ENCODE results near the gene ADNP2.

The ADNP2 gene

GRCh38 chr18:80106482-80107051 is 2.5 kb upstream of the ADNP2 start:
- no peak for DNase-seq (ENCODE audit: low read depth, low spot score)

GRCh38 chr18:80107426-80107825 is 1.6 kb upstream of the ADNP2 start:
- DNase-seq (ENCODE audit: low read depth, low spot score): no peak

DNA sequence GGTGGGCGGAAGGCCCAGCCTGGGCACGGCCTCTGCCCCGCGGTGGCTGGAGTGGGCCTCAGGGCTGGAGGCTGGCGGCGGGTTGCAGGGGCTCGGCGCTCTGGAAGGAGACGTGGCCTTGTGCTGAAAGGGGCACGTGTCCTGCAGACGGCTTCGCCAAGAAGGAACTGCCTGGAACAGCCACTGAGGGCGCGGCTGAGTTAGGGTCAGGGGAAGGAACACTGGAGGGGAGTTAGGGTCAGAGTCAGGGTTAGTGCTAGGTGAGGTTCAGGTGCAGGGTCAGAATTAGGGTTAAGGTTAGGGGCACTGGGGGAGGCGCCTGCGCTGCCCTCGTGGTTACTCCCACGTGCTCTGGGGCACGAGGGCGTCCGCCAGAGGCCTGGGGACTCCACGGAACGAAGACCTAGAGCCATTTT is 933 bp upstream of the ADNP2 start:
- DNase-seq (ENCODE audit: low read depth, low spot score): no peak

GRCh38 chr18:80109676-80110078 is 615 bp downstream of the ADNP2 start:
- no peak for DNase-seq (ENCODE audit: low read depth, low spot score)

DNA sequence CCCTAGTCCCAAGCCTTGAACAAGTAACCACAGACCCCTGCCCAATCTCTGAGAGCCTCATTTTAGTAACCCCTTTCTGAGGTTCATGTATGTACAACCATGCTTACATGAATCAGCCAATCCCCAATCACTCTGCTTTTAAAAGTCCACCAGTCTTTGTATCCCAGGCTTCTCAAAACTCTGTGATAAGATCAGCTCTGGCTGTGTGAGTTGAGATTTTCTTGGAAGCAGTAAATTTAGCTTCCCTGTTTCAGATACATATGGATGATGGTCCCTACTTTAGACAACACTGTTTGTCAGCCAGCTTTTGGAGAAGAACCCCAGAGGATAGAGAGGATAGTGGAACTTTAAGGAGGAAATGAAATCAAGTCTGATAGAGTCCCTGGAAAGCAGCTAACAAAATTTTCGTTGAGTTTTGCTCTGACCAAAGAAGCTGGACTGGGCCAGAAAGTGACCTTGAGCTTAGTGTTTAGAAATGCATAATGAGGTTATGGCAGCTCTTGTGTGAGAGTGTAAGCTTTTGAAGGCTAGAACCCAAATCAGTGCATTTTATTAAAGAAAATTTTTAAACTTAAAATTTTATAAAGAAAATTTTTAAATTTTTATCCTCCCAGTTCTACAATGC is 3.7 kb downstream of the ADNP2 start:
- no peak for DNase-seq (ENCODE audit: low read depth, low spot score)

- DNase-seq (ENCODE audit: low read depth, low spot score): no peak
Observed at GRCh38 chr18:80115035-80115434, 6.0 kb downstream of the ADNP2 start.

GRCh38 chr18:80119111-80119510 is 10.0 kb downstream of the ADNP2 start:
- DNase-seq (ENCODE audit: low read depth, low spot score): no peak

DNA sequence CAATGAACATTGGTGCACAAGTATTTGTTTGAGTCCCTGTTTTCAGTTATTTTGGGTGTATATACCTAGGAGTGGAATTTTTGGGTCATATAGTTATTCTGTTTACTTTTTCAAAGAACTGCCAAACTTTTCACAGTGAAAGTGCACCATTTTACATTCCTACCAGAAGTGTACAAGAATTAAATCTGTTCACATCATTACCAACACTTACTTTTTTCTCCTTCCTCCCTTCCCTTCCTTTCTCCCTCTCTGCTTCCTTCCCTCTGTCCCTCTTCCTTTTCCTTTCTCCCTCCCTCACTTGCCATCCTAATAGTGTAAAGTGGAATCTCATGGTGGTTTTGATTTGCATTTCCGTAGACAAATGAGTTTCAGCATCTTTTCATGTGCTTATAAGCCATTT is 11.9 kb downstream of the ADNP2 start:
- no peak for DNase-seq (ENCODE audit: low read depth, low spot score)

DNA sequence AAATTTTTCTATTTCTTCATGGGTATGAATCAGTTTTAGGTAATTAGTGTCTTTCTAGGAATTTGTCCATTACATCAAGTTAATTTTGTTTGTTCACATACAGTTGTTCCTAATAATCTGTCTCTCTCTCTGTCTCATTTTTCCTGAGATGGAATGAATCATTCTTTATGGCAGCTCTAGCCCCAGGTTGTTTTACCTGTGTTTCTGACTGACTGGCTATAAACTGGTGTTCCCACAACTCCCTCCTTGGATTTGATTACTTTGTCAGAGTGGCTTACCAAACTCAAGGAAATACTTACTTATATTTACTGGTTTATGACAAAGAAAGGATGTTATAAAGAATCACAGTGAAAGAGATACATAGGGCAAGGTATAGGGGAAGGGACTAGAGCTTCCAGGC is 15.1 kb downstream of the ADNP2 start:
- DNase-seq (ENCODE audit: low read depth, low spot score): no peak

- no peak for DNase-seq (ENCODE audit: low read depth, low spot score)
Observed at GRCh38 chr18:80126797-80127196, 17.7 kb downstream of the ADNP2 start.

DNA sequence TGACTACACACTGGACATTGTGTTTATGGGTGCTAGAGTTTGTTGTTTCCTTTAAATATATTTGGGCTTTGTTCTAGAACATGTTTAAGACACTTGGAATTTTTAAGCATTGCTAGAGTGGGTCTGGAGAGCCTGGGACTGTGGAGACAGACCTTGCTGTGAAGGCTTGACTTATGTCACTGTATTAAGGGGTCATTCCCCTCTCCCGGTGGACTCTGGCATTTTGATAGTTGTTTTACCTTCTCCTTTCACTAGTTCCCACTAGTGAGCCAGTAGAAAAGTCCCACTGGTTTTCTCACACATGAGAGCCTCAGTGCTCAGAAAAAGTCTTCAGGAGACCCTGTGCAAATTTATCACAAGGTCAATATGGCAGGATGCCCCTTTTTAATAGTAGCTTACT is 18.6 kb downstream of the ADNP2 start:
- no peak for DNase-seq (ENCODE audit: low read depth, low spot score)

GRCh38 chr18:80129672-80130367 is 20.8 kb downstream of the ADNP2 start:
- no peak for DNase-seq (ENCODE audit: low read depth, low spot score)

DNA sequence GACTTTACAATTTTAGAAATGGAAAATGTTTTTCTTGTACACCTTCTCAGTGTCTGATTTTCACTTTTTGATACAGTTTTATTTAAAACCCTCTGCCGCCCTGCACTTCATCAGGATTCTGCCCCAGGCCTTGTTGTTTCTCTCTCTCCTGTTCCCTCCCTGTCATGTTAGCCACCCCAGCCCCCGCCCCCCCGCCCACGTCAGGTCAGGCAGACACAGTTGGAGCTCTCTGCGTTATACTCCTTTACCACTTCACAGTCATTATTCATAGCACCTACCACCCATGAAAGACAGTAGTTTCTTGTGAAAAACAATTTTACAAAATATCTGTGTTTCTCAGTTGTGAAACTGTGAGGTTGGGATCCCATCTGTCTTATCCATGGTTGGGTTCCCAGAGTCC is 21.5 kb downstream of the ADNP2 start:
- no peak for DNase-seq (ENCODE audit: low read depth, low spot score)

DNA sequence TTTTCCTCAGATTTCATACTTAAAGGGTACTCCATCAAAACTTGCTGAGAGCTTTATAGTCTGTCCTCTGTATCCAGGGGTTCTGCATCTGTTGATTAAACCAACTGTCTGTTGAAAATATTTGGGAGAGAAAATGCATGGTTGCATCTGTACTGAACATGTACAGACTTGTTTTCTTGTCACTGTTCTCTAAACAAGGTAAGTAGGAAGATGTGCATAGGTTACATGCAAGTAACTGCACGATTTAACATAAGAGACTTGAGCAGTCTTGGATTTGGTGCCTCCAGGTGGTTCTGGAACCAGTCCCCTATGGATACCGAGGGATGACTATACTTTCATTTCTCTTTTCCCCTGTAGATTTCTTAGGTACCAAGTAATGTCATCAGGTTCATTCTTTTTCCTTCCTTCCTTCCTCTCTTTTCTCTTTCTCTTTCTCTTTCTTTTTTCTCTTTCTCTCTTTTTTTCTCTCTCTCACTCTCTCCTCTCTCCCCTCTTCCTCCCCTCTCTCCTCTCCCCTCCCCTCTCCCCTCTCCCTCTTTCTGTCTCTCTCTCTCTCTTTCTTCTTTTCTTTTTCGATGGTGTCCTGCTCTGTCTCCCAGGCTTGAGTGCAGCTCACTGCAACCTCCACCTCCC is 23.2 kb downstream of the ADNP2 start:
- DNase-seq (ENCODE audit: low read depth, low spot score): no peak

- no peak for DNase-seq (ENCODE audit: low read depth, low spot score)
Observed at GRCh38 chr18:80133124-80133523, 24.1 kb downstream of the ADNP2 start.

- DNase-seq (ENCODE audit: low read depth, low spot score): no peak
Observed at GRCh38 chr18:80135136-80135535, 26.1 kb downstream of the ADNP2 start.

DNA sequence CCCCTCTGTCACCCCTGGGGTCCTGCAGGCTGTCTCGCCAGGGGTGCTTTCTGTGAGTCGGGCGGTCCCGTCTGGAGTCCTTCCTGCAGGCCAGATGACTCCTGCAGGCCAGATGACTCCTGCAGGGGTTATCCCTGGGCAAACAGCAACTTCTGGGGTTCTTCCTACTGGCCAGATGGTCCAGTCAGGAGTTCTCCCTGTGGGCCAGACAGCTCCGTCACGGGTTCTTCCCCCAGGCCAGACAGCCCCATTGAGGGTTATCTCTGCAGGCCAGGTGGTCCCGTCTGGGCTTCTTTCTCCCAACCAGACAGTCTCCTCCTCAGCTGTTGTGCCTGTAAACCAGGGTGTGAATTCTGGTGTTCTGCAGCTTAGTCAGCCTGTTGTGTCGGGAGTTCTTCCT is 27.6 kb downstream of the ADNP2 start:
- DNase-seq (ENCODE audit: low read depth, low spot score): no peak

DNA sequence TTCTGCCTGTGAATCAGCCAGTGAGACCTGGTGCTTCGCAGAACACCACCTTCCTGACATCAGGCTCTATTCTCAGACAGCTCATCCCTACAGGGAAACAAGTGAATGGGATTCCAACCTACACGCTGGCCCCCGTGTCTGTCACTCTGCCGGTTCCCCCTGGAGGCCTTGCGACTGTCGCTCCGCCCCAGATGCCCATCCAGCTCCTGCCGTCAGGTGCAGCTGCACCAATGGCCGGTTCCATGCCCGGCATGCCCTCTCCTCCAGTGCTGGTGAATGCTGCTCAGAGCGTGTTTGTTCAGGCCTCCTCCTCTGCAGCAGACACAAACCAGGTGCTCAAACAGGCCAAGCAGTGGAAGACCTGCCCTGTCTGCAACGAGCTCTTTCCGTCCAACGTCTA is 28.1 kb downstream of the ADNP2 start:
- no peak for DNase-seq (ENCODE audit: low read depth, low spot score)

GRCh38 chr18:80137976-80138375 is 28.9 kb downstream of the ADNP2 start:
- no peak for DNase-seq (ENCODE audit: low read depth, low spot score)

GRCh38 chr18:80140455-80140985 is 31.5 kb downstream of the ADNP2 start:
- no peak for DNase-seq (ENCODE audit: low read depth, low spot score)

GRCh38 chr18:80143881-80144280 is 34.8 kb downstream of the ADNP2 start:
- DNase-seq (ENCODE audit: low read depth, low spot score): no peak

DNA sequence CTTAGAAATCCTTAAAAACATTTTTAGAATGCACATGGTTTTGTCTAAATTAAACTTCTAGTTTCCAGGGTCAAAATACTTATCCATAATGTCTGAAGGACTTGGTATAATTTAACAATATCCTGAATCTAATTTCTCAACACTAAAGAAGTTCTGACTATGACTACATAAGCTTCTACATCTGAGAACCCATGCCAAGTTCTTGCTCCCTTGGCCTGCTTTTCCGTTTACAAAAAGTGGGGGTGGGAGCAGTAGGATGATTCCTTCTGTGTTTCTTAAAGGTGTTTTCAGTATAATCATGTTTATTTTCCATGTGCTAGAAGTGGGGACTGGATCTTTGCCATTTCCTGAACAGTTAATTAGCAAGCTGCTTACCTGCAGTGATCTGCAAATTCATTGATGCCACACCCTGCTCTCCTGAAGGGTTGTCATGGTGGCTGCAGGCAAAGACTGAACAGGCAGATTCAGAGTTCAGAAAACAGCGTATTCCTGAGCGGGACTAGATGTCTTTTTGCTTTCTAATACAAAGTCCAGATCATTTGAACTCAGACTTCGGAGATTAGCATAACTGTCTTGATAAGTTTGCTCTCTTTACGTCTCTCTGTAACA is 36.2 kb downstream of the ADNP2 start:
- no peak for DNase-seq (ENCODE audit: low read depth, low spot score)
